Stomach (tissue), 4 donors: Measurements from ENCODE around the gene SLC44A1.

Experiments used
- EP300 ChIP-seq: sonication (generic); formaldehyde crosslinking; IDR thresholded peaks from one replicate; pipeline ENCODE4 v1.6.1; 2017; ENCODE audit warnings: antibody characterized with exemption
- TF ChIP-seq, protein P1 (sequence below), 7 experiments: fragments of 450-650 bp in 4 of 7; fragments of 200-600 bp in 3 of 7; sonication (generic) in 3 of 7; IDR thresholded peaks; one replicate each; pipeline ENCODE4 v1.5.1; 2016 to 2019; ENCODE audit warnings: antibody characterized with exemption in 7 of 7, control low read depth in 2 of 7, mild to moderate bottlenecking in 1 of 7

DNA sequence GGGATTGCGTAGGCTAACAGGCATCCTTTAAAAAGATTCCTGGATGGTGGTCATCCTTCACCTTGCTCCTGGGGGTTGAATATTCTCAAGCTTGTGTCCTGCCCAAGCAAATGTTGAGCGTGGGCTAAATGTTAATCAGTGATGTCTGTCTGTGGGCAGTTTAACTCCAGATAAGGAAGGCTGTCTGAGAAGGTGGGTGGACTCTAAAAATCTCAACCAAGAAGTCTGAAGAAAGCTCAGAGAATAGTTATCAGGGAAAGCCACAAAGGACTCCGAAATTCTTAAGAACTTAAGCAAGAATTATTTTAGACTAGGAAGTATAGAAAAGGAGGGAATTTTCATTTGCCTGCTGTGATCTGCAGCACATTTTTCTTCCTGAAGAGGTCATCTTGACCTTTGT is 125.5 kb downstream of the SLC44A1 start:
- TF ChIP-seq, protein P1, sequence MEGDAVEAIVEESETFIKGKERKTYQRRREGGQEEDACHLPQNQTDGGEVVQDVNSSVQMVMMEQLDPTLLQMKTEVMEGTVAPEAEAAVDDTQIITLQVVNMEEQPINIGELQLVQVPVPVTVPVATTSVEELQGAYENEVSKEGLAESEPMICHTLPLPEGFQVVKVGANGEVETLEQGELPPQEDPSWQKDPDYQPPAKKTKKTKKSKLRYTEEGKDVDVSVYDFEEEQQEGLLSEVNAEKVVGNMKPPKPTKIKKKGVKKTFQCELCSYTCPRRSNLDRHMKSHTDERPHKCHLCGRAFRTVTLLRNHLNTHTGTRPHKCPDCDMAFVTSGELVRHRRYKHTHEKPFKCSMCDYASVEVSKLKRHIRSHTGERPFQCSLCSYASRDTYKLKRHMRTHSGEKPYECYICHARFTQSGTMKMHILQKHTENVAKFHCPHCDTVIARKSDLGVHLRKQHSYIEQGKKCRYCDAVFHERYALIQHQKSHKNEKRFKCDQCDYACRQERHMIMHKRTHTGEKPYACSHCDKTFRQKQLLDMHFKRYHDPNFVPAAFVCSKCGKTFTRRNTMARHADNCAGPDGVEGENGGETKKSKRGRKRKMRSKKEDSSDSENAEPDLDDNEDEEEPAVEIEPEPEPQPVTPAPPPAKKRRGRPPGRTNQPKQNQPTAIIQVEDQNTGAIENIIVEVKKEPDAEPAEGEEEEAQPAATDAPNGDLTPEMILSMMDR (IDR thresholded peaks at IDR 0.05) = no peak
- TF ChIP-seq EP300 = no peak
